OCI-LY7 (cell line): Measurements from ENCODE around the gene MRPL28. TPM values are rescaled to one million over a fixed set of nuclear protein-coding genes. Genes with fewer than 3 reads are reported as not detected.

Experiments used
- BruUV-seq: library from RNA; stranded (reverse); fragments of 400-500 nt; replicated peaks from 2 replicates; lab custom pipeline; 2021; lab: Mats Ljungman, UMichigan
- CTCF ChIA-PET: fragments of 300-600 bp; sonication (Branson Sonifier 250); formaldehyde crosslinking; loops from one replicate; lab custom pipeline; 2022; ENCODE audit warnings: antibody characterized with exemption; ENCODE audit not compliant: unreplicated experiment; lab: Charles Lee
- POLR2A ChIA-PET: fragments of 300-600 bp; sonication (Branson Sonifier 250); formaldehyde crosslinking; loops from one replicate; lab custom pipeline; 2022; ENCODE audit warnings: antibody characterized with exemption; lab: Charles Lee
- DNase-seq: peaks from one replicate; pipeline ENCODE4 v3.0.0-alpha.2; 2015; ENCODE audit warnings: low spot score
- H2AFZ ChIP-seq: fragments of 200-600 bp; sonication (generic), shearing (Covaris generic); 2 replicates; pipeline ENCODE4 v1.6.1; 2014; ENCODE audit warnings: mild to moderate bottlenecking, antibody characterized with exemption, low read length, moderate library complexity
- H3K27ac ChIP-seq: fragments of 200-600 bp; sonication (generic); 2 replicates; pipeline ENCODE4 v1.5.1; 2014; ENCODE audit warnings: mixed run types, low read depth, mild to moderate bottlenecking, moderate library complexity, low read length, inconsistent platforms; ENCODE audit not compliant: poor library complexity, severe bottlenecking
- H3K36me3 ChIP-seq: fragments of 200-600 bp; sonication (generic); 2 replicates; pipeline ENCODE4 v1.6.1; 2014; ENCODE audit warnings: mild to moderate bottlenecking, antibody characterized with exemption, low read length, moderate library complexity, mixed read lengths; ENCODE audit not compliant: insufficient read depth
- H3K4me1 ChIP-seq: fragments of 200-600 bp; sonication (generic); 2 replicates; pipeline ENCODE4 v1.5.1; 2014; ENCODE audit warnings: mild to moderate bottlenecking, low read length; ENCODE audit not compliant: insufficient read depth, poor library complexity, severe bottlenecking
- H3K4me2 ChIP-seq: fragments of 200-600 bp; sonication (generic); 2 replicates; pipeline ENCODE4 v1.6.1; 2014; ENCODE audit warnings: mild to moderate bottlenecking, low read length
- H3K4me3 ChIP-seq: fragments of 200-600 bp; sonication (generic); 2 replicates; pipeline ENCODE4 v1.5.1; 2014; ENCODE audit warnings: mild to moderate bottlenecking, low read depth, low read length; ENCODE audit not compliant: poor library complexity, severe bottlenecking
- H3K79me2 ChIP-seq: fragments of 200-600 bp; sonication (generic); 2 replicates; pipeline ENCODE4 v1.6.1; 2016; ENCODE audit warnings: low read depth, mild to moderate bottlenecking, low read length, moderate library complexity, mixed read lengths; ENCODE audit not compliant: insufficient read depth
- H3K9me2 ChIP-seq: fragments of 200-600 bp; sonication (generic); 2 replicates; pipeline ENCODE4 v1.6.1; 2016; ENCODE audit warnings: mild to moderate bottlenecking, low read length, mixed read lengths; ENCODE audit not compliant: insufficient read depth
- H3K9me3 ChIP-seq: fragments of 200-600 bp; sonication (generic); 2 replicates; pipeline ENCODE4 v1.6.1; 2014; ENCODE audit warnings: mild to moderate bottlenecking, mixed run types, low read length, mixed read lengths
- H4K20me1 ChIP-seq: fragments of 200-600 bp; sonication (generic); 2 replicates; pipeline ENCODE4 v1.6.1; 2014; ENCODE audit warnings: mild to moderate bottlenecking, antibody characterized with exemption, low read length, moderate library complexity, mixed read lengths; ENCODE audit not compliant: insufficient read depth
- EZH2phosphoT487 ChIP-seq: fragments of 200-600 bp; sonication (generic); IDR thresholded peaks from 2 replicates; pipeline ENCODE4 v1.6.1; 2018; ENCODE audit warnings: low read depth, borderline replicate concordance, mild to moderate bottlenecking, mixed run types, antibody characterized with exemption, low read length, moderate library complexity, mixed read lengths
- intact Hi-C: fragments of 100-400 bp; cut with micrococcal nuclease; formaldehyde crosslinking; loops from one replicate; pipeline ENCODE4 v1.10.0; 2022; ENCODE audit not compliant: unreplicated experiment
- total RNA-seq, 2 experiments: library from RNA; depleted of rRNA in 1 of 2; stranded (reverse); fragments of >200 nt in 1 of 2; shearing (Covaris generic) in 1 of 2; gene quantifications; 2 replicates each; pipeline ENCODE4 v1.2.3, GENCODE V29; 2014 to 2022
- TF ChIP-seq, protein P1 (sequence below): fragments of 200-600 bp; sonication (generic); conservative IDR thresholded peaks from 2 replicates; pipeline ENCODE4 v1.5.1; 2014; ENCODE audit warnings: mild to moderate bottlenecking, antibody characterized with exemption, low read length, moderate library complexity, mixed read lengths

The MRPL28 gene
- total RNA-seq, 2 experiments from 2014 or later = 84.6 to 113 TPM

DNA sequence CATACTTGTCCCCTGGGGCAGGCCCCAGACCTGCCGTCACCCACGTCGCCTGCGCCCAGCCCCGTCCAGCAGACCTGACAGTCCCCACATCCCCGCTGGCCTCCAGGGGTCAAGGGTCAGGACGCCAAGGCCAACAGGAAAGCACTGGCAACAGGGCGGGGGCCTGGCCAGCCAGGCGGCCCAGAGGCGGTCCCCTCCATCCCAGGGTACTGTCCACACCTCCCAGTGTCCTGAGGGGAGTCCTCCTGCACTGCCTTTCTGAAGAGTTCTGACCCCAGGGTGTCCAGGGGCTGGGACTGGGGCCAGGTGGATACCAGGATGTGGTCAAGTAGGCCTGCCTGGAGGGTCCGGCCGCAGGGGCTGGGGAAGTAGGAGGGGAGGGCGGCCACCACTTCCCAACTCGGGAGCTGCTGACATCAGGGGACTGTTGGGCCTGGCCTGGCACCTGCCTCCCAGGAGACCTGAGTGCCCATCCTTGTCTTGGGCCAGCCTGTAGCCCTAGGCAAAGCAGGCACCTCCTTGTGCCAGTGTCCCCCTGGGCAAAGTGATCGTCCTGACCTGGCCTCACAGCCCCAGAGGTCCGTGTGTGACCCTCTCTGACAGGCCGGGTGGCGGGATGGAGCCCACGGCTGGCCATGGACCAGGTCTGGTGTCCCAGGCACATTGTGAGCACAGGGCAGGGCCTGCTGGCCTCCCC is 11.1 kb downstream of the MRPL28 start:
- Histone ChIP-seq H3K36me3 (no peaks in the 10 kb centered on the region), H4K20me1 (no peaks in the 10 kb centered on the region), H3K4me3 (no peak overlapping the region), H3K4me2 (no peak overlapping the region), H3K9me2 (no peaks in the 10 kb centered on the region), H3K9me3 (no peaks in the 10 kb centered on the region), H3K27ac (no peak overlapping the region), H2AFZ (no peak overlapping the region), H3K79me2 (no peaks in the 10 kb centered on the region), H3K4me1 (no peaks in the 10 kb centered on the region)
- BruUV-seq = no TSS peak
- intact Hi-C loops = no loop called here
- POLR2A ChIA-PET = no interaction called here
- TF ChIP-seq, protein P1, sequence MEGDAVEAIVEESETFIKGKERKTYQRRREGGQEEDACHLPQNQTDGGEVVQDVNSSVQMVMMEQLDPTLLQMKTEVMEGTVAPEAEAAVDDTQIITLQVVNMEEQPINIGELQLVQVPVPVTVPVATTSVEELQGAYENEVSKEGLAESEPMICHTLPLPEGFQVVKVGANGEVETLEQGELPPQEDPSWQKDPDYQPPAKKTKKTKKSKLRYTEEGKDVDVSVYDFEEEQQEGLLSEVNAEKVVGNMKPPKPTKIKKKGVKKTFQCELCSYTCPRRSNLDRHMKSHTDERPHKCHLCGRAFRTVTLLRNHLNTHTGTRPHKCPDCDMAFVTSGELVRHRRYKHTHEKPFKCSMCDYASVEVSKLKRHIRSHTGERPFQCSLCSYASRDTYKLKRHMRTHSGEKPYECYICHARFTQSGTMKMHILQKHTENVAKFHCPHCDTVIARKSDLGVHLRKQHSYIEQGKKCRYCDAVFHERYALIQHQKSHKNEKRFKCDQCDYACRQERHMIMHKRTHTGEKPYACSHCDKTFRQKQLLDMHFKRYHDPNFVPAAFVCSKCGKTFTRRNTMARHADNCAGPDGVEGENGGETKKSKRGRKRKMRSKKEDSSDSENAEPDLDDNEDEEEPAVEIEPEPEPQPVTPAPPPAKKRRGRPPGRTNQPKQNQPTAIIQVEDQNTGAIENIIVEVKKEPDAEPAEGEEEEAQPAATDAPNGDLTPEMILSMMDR = no peak
- no peak for TF ChIP-seq EZH2phosphoT487
- no peak for DNase-seq
- CTCF ChIA-PET = no interaction called here

DNA sequence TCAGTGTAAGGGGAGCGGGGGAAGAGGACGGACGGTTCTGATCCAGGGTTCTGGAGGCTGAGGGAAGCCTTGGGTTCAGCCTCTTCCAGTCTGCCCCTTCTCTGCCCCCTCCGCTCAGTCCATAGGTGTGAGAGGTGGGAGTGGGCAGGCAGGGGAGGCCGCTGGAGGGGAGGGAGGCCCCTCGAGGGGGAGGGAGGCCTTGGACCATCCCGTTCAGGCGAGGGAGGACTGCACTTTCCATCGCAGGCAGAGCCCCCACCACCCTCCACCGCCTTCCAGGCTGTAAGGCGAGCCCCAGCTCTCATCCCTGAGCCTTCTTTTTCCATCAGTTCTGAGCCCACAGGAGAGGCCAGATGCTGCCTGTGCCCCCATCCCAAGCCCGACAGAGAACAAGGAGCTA is 13.6 kb downstream of the MRPL28 start:
- ChIA-PET POLR2A (no interaction called here), CTCF (no interaction called here)
- Histone ChIP-seq H4K20me1 (no peaks in the 10 kb centered on the region), H3K9me3 (no peaks in the 10 kb centered on the region), H3K9me2 (no peaks in the 10 kb centered on the region), H3K27ac (no peak overlapping the region), H3K4me1 (peaks cover 6% of the 10 kb centered on the region), H3K4me2 (no peak overlapping the region), H3K36me3 (no peaks in the 10 kb centered on the region), H2AFZ (no peak overlapping the region), H3K79me2 (peaks cover 2% of the 10 kb centered on the region; the same call in 1 of the 2 replicates), H3K4me3 (no peak overlapping the region)
- TF ChIP-seq, protein P1 = no peak
- TF ChIP-seq EZH2phosphoT487 = no peak
- intact Hi-C loops = no loop called here
- DNase-seq = no peak
- no TSS peak for BruUV-seq

DNA sequence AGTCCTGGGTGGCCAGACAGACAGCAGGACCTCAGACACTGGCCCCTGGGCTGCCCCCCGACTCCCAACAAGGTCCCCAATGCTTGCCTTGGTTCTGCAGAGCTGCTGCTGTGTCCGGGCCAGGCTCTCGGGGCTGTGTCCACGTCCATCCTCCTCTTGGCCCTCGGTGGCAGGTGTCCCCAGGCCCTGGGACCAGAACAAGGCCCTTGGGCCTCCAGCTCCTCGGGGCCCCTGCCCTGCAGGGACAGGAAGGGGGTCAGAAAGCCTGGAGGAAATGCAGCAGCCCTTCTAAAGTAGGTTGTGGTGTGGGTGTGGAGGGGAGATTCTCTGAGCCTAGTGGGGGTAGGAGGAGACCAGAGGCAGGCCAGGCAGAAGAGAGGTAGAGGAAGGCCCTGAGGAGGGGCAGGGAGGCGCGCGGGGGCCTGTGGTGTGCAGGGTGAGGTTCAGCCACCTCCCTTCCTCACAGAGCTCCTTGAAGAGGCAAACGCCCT is 15.3 kb downstream of the MRPL28 start:
- intact Hi-C loops = no loop called here
- Histone ChIP-seq H3K9me3 (no peaks in the 10 kb centered on the region), H2AFZ (no peak overlapping the region), H3K79me2 (peaks cover 9% of the 10 kb centered on the region; the same call in 1 of the 2 replicates), H4K20me1 (no peaks in the 10 kb centered on the region), H3K4me2 (no peak overlapping the region), H3K4me3 (no peak overlapping the region), H3K36me3 (peaks cover 8% of the 10 kb centered on the region), H3K9me2 (no peaks in the 10 kb centered on the region), H3K27ac (no peak overlapping the region), H3K4me1 (peaks cover 15% of the 10 kb centered on the region)
- TF ChIP-seq, protein P1 = no peak
- no peak for TF ChIP-seq EZH2phosphoT487
- CTCF ChIA-PET = no interaction called here
- BruUV-seq = no TSS peak
- DNase-seq = no peak
- POLR2A ChIA-PET = no interaction called here
